ENCODE measurements around the gene TMEM63A.

TMEM63A gene

GRCh38 chr1:225860107-225860506 is 22.1 kb downstream of the TMEM63A start:
- no peak overlapping the region for H3K27ac ChIP-seq
- TF ChIP-seq, protein P1, sequence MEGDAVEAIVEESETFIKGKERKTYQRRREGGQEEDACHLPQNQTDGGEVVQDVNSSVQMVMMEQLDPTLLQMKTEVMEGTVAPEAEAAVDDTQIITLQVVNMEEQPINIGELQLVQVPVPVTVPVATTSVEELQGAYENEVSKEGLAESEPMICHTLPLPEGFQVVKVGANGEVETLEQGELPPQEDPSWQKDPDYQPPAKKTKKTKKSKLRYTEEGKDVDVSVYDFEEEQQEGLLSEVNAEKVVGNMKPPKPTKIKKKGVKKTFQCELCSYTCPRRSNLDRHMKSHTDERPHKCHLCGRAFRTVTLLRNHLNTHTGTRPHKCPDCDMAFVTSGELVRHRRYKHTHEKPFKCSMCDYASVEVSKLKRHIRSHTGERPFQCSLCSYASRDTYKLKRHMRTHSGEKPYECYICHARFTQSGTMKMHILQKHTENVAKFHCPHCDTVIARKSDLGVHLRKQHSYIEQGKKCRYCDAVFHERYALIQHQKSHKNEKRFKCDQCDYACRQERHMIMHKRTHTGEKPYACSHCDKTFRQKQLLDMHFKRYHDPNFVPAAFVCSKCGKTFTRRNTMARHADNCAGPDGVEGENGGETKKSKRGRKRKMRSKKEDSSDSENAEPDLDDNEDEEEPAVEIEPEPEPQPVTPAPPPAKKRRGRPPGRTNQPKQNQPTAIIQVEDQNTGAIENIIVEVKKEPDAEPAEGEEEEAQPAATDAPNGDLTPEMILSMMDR (conservative IDR thresholded peaks at IDR 0.05) = no peak
- TF ChIP-seq ZFX (IDR thresholded peaks at IDR 0.05) = no peak

DNA sequence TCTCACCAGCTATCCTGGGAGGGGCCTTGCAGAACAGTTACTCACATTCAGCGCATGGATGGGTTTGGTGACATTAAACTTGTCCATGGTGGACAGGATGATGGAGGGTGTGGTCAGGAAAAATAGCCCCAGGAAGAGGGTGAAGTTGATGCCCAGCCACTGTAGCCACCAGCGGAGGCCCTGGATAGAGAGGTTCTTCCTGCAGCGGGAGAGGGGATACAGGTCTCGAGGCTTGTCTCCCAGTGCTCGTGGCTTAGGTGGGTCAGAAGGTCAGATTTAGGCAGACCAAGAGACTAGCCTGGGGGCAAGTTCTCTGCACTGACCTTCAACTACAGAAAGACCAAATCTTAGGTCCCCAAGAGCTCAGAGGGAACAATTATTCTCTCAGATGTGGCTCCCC is 23.0 kb downstream of the TMEM63A start:
- H3K27ac ChIP-seq = no peak overlapping the region
- no peak for TF ChIP-seq ZFX (IDR thresholded peaks at IDR 0.05)
- TF ChIP-seq, protein P1 (conservative IDR thresholded peaks at IDR 0.05) = no peak

DNA sequence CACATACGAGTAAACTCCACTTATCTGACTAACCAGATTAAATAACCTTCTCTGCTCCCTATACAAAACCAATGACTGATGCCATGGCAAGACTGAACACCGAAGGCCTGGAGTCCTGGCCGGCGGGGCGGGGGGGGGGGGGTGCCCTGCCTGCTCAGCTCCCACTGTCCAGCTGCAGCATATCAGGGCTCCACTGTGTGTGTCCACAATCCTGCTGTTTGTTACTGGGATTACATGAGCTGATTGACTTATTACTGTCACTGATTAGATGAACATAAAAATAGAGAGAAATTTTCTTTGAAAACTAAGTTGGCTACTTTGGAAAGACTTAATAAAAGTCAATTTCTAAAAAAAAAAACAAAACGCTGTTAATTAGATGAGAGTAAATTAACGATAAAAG is 24.9 kb downstream of the TMEM63A start:
- TF ChIP-seq ZFX (IDR thresholded peaks at IDR 0.05) = no peak
- TF ChIP-seq, protein P1 (conservative IDR thresholded peaks at IDR 0.05) = no peak
- H3K27ac ChIP-seq = no peak overlapping the region

DNA sequence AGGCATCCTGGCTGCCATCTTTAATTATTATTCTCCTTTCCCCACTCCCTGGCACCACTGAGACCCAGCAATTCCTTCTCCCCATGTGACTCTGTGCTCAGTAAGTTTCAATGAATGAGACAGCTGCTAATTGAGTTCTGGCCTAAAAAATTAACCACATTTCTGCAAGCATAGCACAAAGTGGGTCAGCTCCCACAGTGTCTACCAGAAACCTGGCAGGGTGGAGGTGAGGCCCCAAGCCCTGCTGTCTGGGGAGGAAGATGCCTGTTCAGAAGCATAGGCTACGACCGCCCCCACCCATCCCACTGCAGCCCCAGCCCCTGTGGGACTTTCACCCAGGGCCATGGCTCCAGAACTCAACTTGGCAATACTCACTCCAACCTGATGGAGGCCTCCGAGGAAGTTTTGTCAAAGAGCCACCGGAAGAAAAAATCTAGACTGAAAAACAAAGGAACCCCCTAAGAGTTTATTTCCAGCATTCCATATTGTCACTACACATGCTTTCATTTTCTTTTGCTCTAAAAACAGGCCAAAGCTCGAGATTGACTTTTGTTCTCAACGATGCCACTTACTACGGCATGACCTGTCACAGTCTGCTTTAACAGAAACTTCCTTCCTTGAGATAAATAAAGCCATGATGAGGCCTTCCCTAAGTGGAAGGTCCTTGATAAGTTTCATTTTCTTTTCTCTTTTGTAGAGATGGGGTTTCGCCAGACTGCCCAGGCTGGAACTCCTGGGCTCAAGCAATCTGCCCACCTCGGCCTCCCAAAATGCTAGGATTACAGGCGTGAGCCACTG is 26.5 kb downstream of the TMEM63A start:
- H3K27ac ChIP-seq = no peak overlapping the region
- TF ChIP-seq ZFX (IDR thresholded peaks at IDR 0.05) = no peak
- TF ChIP-seq, protein P1 (conservative IDR thresholded peaks at IDR 0.05) = no peak

DNA sequence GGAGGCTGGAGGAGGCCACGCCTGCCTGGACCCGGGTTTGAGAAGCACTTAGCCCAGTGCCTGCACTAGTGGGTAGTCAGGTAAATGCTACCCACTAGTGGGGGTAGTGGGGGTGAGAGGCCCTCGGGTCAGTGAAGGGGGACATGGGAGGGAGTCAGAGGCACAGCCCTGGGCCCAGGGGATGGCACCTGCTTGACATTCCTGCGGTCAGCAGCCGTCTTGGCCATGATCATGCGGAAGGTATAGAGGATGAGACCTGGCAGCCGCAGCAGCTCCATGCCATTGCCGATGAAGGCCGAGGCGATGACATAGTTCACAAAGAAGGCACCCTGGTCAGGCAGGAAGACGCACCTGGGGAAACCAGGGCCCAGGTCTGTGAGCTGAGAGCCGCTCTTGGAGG is 28.7 kb downstream of the TMEM63A start:
- TF ChIP-seq, protein P1 (conservative IDR thresholded peaks at IDR 0.05) = no peak
- no peak overlapping the region for H3K27ac ChIP-seq

GRCh38 chr1:225852413-225853124 is 29.6 kb downstream of the TMEM63A start:
- TF ChIP-seq, protein P1 (conservative IDR thresholded peaks at IDR 0.05) = no peak
- TF ChIP-seq ZFX (IDR thresholded peaks at IDR 0.05) = no peak
- no peak overlapping the region for H3K27ac ChIP-seq

DNA sequence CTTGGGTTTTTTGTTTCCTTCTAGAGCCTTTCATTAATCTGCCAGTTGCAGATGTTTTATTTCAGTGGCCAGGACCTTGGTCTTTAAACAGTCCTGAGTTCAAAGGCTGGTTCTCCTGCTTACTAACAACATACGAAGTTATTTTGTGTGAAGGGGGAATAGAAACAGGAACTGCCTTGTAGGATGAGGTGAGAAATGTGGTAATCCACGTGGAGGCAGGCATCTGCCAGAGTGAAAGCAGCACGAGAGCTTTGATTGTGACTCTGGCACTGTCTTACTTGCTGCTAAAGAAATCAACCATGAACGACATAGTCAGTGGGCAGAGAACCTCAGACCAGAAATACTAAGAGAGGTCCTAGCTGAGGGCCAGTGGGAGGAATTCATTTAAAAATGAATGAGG is 30.4 kb downstream of the TMEM63A start:
- TF ChIP-seq, protein P1 (conservative IDR thresholded peaks at IDR 0.05) = no peak
- no peak for TF ChIP-seq ZFX (IDR thresholded peaks at IDR 0.05)
- H3K27ac ChIP-seq = no peak overlapping the region
